Liver (tissue), 9 donors: ENCODE results near the gene TMA7B. TPM values are rescaled to one million over a fixed set of nuclear protein-coding genes. Genes with fewer than 3 reads are reported as not detected.

Experiments
- DNase-seq: peaks from one replicate; pipeline ENCODE4 v3.0.0-alpha.2; 2017; ENCODE audit warnings: low spot score
- H3K27ac ChIP-seq, 2 donors: one replicate each; pipeline ENCODE4 v1.7.0; 2013; ENCODE audit warnings: inconsistent platforms in 2 of 2, low read length in 2 of 2, control low read depth in 1 of 2, low read depth in 1 of 2, mild to moderate bottlenecking in 1 of 2
- H3K27me3 ChIP-seq, 4 donors: one replicate each; pipeline versions ENCODE4 v1.6.1 to v1.7.0; 2013; ENCODE audit warnings: low read length in 3 of 4, inconsistent platforms in 1 of 4, mild to moderate bottlenecking in 1 of 4, moderate library complexity in 1 of 4; ENCODE audit not compliant: control insufficient read depth in 4 of 4, insufficient read depth in 4 of 4
- H3K36me3 ChIP-seq, 4 donors: one replicate each; pipeline versions ENCODE4 v1.6.1 to v1.7.0; 2013; ENCODE audit warnings: low read length in 3 of 4, mild to moderate bottlenecking in 3 of 4, low read depth in 1 of 4, moderate library complexity in 1 of 4; ENCODE audit not compliant: control insufficient read depth in 4 of 4, insufficient read depth in 3 of 4
- H3K4me1 ChIP-seq, 4 donors: one replicate each; pipeline versions ENCODE4 v1.6.1 to v1.7.0; 2013; ENCODE audit warnings: low read length in 3 of 4, mild to moderate bottlenecking in 3 of 4, moderate library complexity in 1 of 4; ENCODE audit not compliant: control insufficient read depth in 4 of 4, insufficient read depth in 4 of 4
- H3K4me3 ChIP-seq, 3 donors: one replicate each; pipeline versions ENCODE4 v1.6.1 to v1.7.0; 2013; ENCODE audit warnings: low read length in 3 of 3, control low read depth in 1 of 3, low read depth in 1 of 3, mild to moderate bottlenecking in 1 of 3
- H3K9ac ChIP-seq, 2 donors: one replicate each; pipeline ENCODE4 v1.7.0; 2013; ENCODE audit warnings: low read length in 2 of 2, mild to moderate bottlenecking in 2 of 2, moderate library complexity in 2 of 2, control low read depth in 1 of 2, low read depth in 1 of 2
- H3K9me3 ChIP-seq, 4 donors: one replicate each; pipeline versions ENCODE4 v1.6.1 to v1.7.0; 2013; ENCODE audit warnings: low read length in 3 of 4; ENCODE audit not compliant: control insufficient read depth in 4 of 4
- EGR1 ChIP-seq, 2 donors: IDR thresholded peaks; 2 replicates each; pipeline ENCODE4 v1.6.1; 2016 to 2018; ENCODE audit warnings: antibody characterized with exemption in 2 of 2, low read depth in 2 of 2
- FOXA1 ChIP-seq: IDR thresholded peaks from 2 replicates; pipeline ENCODE4 v1.6.1; 2016; ENCODE audit warnings: antibody characterized with exemption
- FOXA2 ChIP-seq: IDR thresholded peaks from 2 replicates; pipeline ENCODE4 v1.6.1; 2016; ENCODE audit warnings: antibody characterized with exemption
- GABPA ChIP-seq, 2 donors: IDR thresholded peaks in 1 of 2; conservative IDR thresholded peaks in 1 of 2; 2 replicates each; pipeline ENCODE4 v1.6.1; 2016; ENCODE audit warnings: antibody characterized with exemption in 2 of 2, mild to moderate bottlenecking in 1 of 2, moderate library complexity in 1 of 2
- HNF4A ChIP-seq, 2 donors: conservative IDR thresholded peaks; 2 replicates each; pipeline ENCODE4 v1.6.1; 2016; ENCODE audit warnings: antibody characterized with exemption in 2 of 2, mild to moderate bottlenecking in 2 of 2
- HNF4G ChIP-seq: IDR thresholded peaks from 2 replicates; pipeline ENCODE4 v1.6.1; 2016; ENCODE audit warnings: antibody characterized with exemption
- JUND ChIP-seq, 2 donors: IDR thresholded peaks; 2 replicates each; pipeline ENCODE4 v1.6.1; 2016; ENCODE audit warnings: antibody characterized with exemption in 2 of 2
- NR2F2 ChIP-seq: IDR thresholded peaks from 2 replicates; pipeline ENCODE4 v1.6.1; 2016; ENCODE audit warnings: antibody characterized with exemption
- RAD21 ChIP-seq, 2 donors: IDR thresholded peaks; 2 replicates each; pipeline ENCODE4 v1.6.1; 2016; ENCODE audit warnings: antibody characterized with exemption in 2 of 2, mild to moderate bottlenecking in 2 of 2
- RXRA ChIP-seq, 2 donors: IDR thresholded peaks; 2 replicates each; pipeline ENCODE4 v1.6.1; 2017 to 2018; ENCODE audit warnings: antibody characterized with exemption in 2 of 2, mild to moderate bottlenecking in 1 of 2
- SP1 ChIP-seq: IDR thresholded peaks from 2 replicates; pipeline ENCODE4 v1.6.1; 2018; ENCODE audit warnings: antibody characterized with exemption, mild to moderate bottlenecking
- TAF1 ChIP-seq: conservative IDR thresholded peaks from 2 replicates; pipeline ENCODE4 v1.6.1; 2016; ENCODE audit warnings: antibody characterized with exemption, mild to moderate bottlenecking
- YY1 ChIP-seq: IDR thresholded peaks from 2 replicates; pipeline ENCODE4 v1.6.1; 2016; ENCODE audit warnings: antibody characterized with exemption, mild to moderate bottlenecking
- WGBS: extraction: QIAGEN DNeasy Blood & Tissue Kit; methylation state at CpG from one replicate; pipeline ENCODE4 v1.1.7; 2013; 5-methylcytosine and 5-hydroxymethylcytosine counted together
- polyA plus RNA-seq, 2 donors: library from polyadenylated mRNA; stranded (reverse) in 1 of 2; unstranded in 1 of 2; fragments of 200-250 nt in 1 of 2; fragments of >200 nt in 1 of 2; fragmentation: Nextera tagmentation in 1 of 2; extraction: Ambion mirVana in 1 of 2; gene quantifications; one replicate each; pipeline versions ENCODE4 v1.2.1 to v1.2.3, GENCODE V29; 2013 to 2015
- total RNA-seq, 2 donors: library from RNA; depleted of rRNA; stranded (reverse); fragments of >200 nt; gene quantifications; one replicate each; pipeline ENCODE4 v1.2.3, GENCODE V29; 2014
- TF ChIP-seq, protein P1 (sequence below): IDR thresholded peaks from 2 replicates; pipeline ENCODE4 v1.6.1; 2016; ENCODE audit warnings: antibody characterized with exemption
- TF ChIP-seq, protein P2 (sequence below): IDR thresholded peaks from 2 replicates; pipeline ENCODE4 v1.6.1; 2016; ENCODE audit warnings: antibody characterized with exemption, mild to moderate bottlenecking
- TF ChIP-seq, protein P3 (sequence below): IDR thresholded peaks from 2 replicates; pipeline ENCODE4 v1.6.1; 2016; ENCODE audit warnings: antibody characterized with exemption
- TF ChIP-seq, protein P4 (sequence below): fragments of 150-350 bp; IDR thresholded peaks from 2 replicates; pipeline ENCODE4 v1.5.1; 2017; ENCODE audit warnings: improper control_type of control experiment, low read depth, low read length; ENCODE audit not compliant: missing input control
- TF ChIP-seq, protein P5 (sequence below): IDR thresholded peaks from 2 replicates; pipeline ENCODE4 v1.6.1; 2016; ENCODE audit warnings: antibody characterized with exemption
- donor health status: healthy.
- donor health status: healthy.
- donor health status: healthy.
- donor health status: healthy.
- donor health status: healthy.

The TMA7B gene
- total and polyA plus RNA-seq, 4 donors = 0.25 to 2.1 TPM; not detected in 2

DNA sequence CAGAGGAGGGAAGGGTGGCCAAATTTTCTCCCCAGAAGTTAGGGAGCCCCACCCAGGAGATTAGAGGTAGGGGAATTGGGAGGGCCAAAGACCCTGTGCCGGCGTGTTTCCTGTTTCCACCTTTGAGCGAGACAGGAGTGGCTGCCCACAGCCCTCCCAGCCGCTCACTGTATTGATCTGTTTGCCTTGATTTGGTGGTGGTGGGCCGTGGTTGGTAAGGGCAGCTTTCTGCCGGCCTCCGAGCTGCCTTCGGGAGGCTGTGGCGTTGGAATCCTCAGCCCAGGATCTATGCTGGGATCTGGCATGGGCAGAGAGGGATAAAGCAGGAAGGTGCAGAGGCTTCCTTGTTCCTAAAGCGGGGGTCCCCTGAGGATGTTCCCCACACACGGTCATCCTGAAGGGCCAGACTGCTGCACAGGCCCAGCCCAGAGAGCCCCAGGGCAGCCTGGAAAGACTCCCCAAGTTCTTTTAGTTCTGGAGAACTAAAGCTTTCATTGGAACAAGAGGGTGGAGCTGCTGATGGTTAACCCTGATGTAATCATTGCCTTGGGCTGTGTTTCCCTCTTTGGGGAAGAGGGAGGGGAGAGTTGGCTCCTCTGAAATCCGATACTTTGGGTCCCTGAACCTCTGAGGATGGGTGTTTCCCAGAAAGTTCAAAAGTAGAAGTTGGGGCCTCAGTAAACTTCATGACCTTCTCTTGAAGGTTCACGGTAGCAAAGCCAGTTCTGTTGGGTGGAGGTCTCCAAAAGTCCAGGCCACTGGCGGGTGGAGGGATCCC is 41.8 kb downstream of the TMA7B start:
- TF ChIP-seq, protein P1, sequence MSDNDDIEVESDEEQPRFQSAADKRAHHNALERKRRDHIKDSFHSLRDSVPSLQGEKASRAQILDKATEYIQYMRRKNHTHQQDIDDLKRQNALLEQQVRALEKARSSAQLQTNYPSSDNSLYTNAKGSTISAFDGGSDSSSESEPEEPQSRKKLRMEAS = no peak
- TF ChIP-seq GABPA (IDR thresholded peaks at IDR 0.05 in 1 of 2, conservative IDR thresholded peaks at IDR 0.05 in 1 of 2) (no peak), YY1 (no peak), JUND (IDR thresholded peaks at IDR 0.05) (no peak), RAD21 (IDR thresholded peaks at IDR 0.05) (no peak), SP1 (no peak)

DNA sequence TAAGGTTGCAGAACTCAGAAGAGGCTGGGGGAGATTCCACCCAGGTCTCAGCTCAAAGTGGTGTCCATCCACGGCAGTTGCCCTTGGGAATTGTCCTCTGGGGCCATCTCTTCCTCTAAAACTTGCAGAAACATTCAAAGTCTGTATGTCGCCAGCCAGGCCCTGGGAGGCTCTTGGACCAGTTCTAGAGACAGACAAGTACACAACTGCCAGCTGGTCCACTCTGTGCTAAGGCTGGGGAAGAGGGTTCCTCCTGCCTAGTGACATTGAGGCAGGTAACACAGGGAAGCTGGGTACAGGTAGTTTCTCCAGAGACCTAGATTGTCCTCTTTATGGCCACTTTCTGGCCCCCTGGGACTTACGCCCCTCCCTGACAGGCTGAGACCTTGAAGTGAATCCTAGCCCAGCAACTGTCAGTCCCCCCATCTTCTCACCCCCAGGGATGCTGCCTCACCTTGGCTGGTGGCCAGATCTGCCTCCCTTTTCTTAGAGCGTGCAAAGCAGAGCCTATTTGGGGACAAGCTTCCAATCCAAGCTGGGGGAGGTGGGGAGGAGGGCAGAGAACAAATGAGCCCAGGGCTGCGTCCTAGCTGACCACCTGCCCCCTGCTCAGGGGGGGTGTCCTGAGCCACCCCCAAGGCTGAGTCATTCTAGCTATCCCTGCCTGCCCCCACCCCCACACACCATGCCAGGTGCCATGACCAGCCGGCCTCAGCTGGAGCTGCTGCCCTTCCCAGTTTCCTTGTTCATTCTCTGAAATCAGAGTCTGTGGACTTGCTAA is 42.9 kb downstream of the TMA7B start:
- no peak overlapping the region for H3K9ac ChIP-seq
- TF ChIP-seq HNF4A (conservative IDR thresholded peaks at IDR 0.05) (no peak), RAD21 (IDR thresholded peaks at IDR 0.05) (no peak), SP1 (no peak), YY1 (no peak), JUND (IDR thresholded peaks at IDR 0.05) (no peak), FOXA2 (no peak), NR2F2 (no peak), EGR1 (IDR thresholded peaks at IDR 0.05; ENCODE audit: low read depth in 2 of 2) (no peak), HNF4G (no peak), RXRA (IDR thresholded peaks at IDR 0.05) (no peak), TAF1 (no peak), FOXA1 (no peak), GABPA (IDR thresholded peaks at IDR 0.05 in 1 of 2, conservative IDR thresholded peaks at IDR 0.05 in 1 of 2) (no peak)
- TF ChIP-seq, protein P1 = no peak
- TF ChIP-seq, protein P2, sequence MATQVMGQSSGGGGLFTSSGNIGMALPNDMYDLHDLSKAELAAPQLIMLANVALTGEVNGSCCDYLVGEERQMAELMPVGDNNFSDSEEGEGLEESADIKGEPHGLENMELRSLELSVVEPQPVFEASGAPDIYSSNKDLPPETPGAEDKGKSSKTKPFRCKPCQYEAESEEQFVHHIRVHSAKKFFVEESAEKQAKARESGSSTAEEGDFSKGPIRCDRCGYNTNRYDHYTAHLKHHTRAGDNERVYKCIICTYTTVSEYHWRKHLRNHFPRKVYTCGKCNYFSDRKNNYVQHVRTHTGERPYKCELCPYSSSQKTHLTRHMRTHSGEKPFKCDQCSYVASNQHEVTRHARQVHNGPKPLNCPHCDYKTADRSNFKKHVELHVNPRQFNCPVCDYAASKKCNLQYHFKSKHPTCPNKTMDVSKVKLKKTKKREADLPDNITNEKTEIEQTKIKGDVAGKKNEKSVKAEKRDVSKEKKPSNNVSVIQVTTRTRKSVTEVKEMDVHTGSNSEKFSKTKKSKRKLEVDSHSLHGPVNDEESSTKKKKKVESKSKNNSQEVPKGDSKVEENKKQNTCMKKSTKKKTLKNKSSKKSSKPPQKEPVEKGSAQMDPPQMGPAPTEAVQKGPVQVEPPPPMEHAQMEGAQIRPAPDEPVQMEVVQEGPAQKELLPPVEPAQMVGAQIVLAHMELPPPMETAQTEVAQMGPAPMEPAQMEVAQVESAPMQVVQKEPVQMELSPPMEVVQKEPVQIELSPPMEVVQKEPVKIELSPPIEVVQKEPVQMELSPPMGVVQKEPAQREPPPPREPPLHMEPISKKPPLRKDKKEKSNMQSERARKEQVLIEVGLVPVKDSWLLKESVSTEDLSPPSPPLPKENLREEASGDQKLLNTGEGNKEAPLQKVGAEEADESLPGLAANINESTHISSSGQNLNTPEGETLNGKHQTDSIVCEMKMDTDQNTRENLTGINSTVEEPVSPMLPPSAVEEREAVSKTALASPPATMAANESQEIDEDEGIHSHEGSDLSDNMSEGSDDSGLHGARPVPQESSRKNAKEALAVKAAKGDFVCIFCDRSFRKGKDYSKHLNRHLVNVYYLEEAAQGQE = no peak
- TF ChIP-seq, protein P3, sequence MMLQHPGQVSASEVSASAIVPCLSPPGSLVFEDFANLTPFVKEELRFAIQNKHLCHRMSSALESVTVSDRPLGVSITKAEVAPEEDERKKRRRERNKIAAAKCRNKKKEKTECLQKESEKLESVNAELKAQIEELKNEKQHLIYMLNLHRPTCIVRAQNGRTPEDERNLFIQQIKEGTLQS = no peak
- TF ChIP-seq, protein P4, sequence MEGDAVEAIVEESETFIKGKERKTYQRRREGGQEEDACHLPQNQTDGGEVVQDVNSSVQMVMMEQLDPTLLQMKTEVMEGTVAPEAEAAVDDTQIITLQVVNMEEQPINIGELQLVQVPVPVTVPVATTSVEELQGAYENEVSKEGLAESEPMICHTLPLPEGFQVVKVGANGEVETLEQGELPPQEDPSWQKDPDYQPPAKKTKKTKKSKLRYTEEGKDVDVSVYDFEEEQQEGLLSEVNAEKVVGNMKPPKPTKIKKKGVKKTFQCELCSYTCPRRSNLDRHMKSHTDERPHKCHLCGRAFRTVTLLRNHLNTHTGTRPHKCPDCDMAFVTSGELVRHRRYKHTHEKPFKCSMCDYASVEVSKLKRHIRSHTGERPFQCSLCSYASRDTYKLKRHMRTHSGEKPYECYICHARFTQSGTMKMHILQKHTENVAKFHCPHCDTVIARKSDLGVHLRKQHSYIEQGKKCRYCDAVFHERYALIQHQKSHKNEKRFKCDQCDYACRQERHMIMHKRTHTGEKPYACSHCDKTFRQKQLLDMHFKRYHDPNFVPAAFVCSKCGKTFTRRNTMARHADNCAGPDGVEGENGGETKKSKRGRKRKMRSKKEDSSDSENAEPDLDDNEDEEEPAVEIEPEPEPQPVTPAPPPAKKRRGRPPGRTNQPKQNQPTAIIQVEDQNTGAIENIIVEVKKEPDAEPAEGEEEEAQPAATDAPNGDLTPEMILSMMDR = no peak
- TF ChIP-seq, protein P5, sequence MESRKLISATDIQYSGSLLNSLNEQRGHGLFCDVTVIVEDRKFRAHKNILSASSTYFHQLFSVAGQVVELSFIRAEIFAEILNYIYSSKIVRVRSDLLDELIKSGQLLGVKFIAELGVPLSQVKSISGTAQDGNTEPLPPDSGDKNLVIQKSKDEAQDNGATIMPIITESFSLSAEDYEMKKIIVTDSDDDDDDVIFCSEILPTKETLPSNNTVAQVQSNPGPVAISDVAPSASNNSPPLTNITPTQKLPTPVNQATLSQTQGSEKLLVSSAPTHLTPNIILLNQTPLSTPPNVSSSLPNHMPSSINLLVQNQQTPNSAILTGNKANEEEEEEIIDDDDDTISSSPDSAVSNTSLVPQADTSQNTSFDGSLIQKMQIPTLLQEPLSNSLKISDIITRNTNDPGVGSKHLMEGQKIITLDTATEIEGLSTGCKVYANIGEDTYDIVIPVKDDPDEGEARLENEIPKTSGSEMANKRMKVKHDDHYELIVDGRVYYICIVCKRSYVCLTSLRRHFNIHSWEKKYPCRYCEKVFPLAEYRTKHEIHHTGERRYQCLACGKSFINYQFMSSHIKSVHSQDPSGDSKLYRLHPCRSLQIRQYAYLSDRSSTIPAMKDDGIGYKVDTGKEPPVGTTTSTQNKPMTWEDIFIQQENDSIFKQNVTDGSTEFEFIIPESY = no peak
- DNase-seq = no peak

More for the DNA sequence above, 41.8 kb downstream of the TMA7B start:
- Histone ChIP-seq H3K4me3 (no peak overlapping the region), H3K27me3 (no peaks in the 10 kb centered on the region), H3K9ac (no peak overlapping the region), H3K9me3 (no peaks in the 10 kb centered on the region), H3K4me1 (peaks cover 17 to 30% (median 27%) of the 10 kb centered on the region in 4 donors), H3K27ac (no peak overlapping the region), H3K36me3 (no peaks in the 10 kb centered on the region)
- 84% methylated on average over 14 of the region's 14 CpGs for WGBS
- DNase-seq = no peak

More for the DNA sequence above, 42.9 kb downstream of the TMA7B start:
- Histone ChIP-seq H3K9me3 (no peaks in the 10 kb centered on the region), H3K4me1 (peaks cover 15 to 18% (median 16%) of the 10 kb centered on the region in 4 donors), H3K27ac (no peak overlapping the region), H3K36me3 (no peaks in the 10 kb centered on the region), H3K4me3 (no peak overlapping the region), H3K27me3 (no peaks in the 10 kb centered on the region)
- 88% methylated on average over 6 of the region's 6 CpGs for WGBS
